Left lung (tissue), 14 donors: ENCODE measurements around the gene TLCD5. TPM values are rescaled to one million over a fixed set of nuclear protein-coding genes. Genes with fewer than 3 reads are reported as not detected.

ENCODE experiments used
- ATAC-seq: fragments of 200-7000 bp; cut with Tn5 transposase; one replicate; pipeline ENCODE4 v1.9.1; 2020; ENCODE audit warnings: moderate library complexity
- DNase-seq, 4 donors: peaks; one replicate each; pipeline ENCODE4 v3.0.0-alpha.2; 2013 to 2020
- H3K27ac ChIP-seq, 2 donors: fragments of 200-600 bp; sonication (generic) in 1 of 2; one replicate each; pipeline versions ENCODE4 v1.5.0 to v1.8.0; 2020 to 2021
- H3K27me3 ChIP-seq, 2 donors: fragments of 200-600 bp; sonication (generic) in 1 of 2; one replicate each; pipeline versions ENCODE4 v1.5.0 to v1.8.0; 2020 to 2021
- H3K36me3 ChIP-seq, 2 donors: fragments of 200-600 bp; sonication (generic) in 1 of 2; one replicate each; pipeline versions ENCODE4 v1.5.0 to v1.8.0; 2020 to 2021
- H3K4me1 ChIP-seq, 2 donors: fragments of 200-600 bp; one replicate each; pipeline ENCODE4 v1.8.0; 2021
- H3K4me3 ChIP-seq, 2 donors: fragments of 200-600 bp; sonication (generic) in 1 of 2; one replicate each; pipeline versions ENCODE4 v1.5.0 to v1.8.0; 2020 to 2021; ENCODE audit warnings: mild to moderate bottlenecking in 1 of 2
- H3K9me3 ChIP-seq, 2 donors: fragments of 200-600 bp; sonication (generic) in 1 of 2; one replicate each; pipeline versions ENCODE4 v1.5.0 to v1.8.0; 2020 to 2021
- intact Hi-C, 2 donors: fragments of 100-400 bp; cut with DNase I; formaldehyde crosslinking; loops; one replicate each; pipeline versions ENCODE4 v1.11.2 to v1.14.2; 2022
- long read RNA-seq, 12 donors: library from polyadenylated mRNA in 2 of 12; unstranded in 2 of 12; transcript quantifications; one replicate each; pipeline ENCODE4 v2.0.0 and lab custom pipeline, GENCODE V29; 2019 to 2026
- polyA plus RNA-seq, 6 donors: library from polyadenylated mRNA; unstranded; fragments of 120-200 nt; gene quantifications; one replicate each; pipeline ENCODE4 v1.2.1, GENCODE V29; 2013; ENCODE audit not compliant: insufficient read length in 6 of 6
- total RNA-seq, 2 donors: library from RNA; stranded (reverse); fragmentation: NEBNext Ultra II Directional; extraction: Animal tissue kit (Norgen Biotek cat#: 25700); gene quantifications; one replicate each; pipeline ENCODE4 v1.2.1, GENCODE V29; 2021
- TF ChIP-seq, protein P1 (sequence below), 2 donors: fragments of 200-600 bp; sonication (generic) in 1 of 2; IDR thresholded peaks; one replicate each; pipeline versions ENCODE4 v1.5.0 to v1.8.0; 2021; ENCODE audit warnings: antibody characterized with exemption in 2 of 2
- donor health status: DM: no; HTN: yes; CAD: no.
- donor health status: DM: no; HTN: no; CAD: no.

The TLCD5 gene
- total RNA-seq (1 to 10 TPM; 5.2 to 6.9 TPM), polyA plus RNA-seq (10 to 100 TPM; 16.3 to 19.0 (median 17.6) TPM)
- long read RNA-seq, donor 1, full-length matches to known transcripts = 9 of 9 reads
- long read RNA-seq, donor 1, partial matches to known transcripts = 0 of 9 reads
- long read RNA-seq, donor 1, other reads (novel, unspliced or antisense) = 0 of 9 reads
- long read RNA-seq, donor 2, full-length matches to known transcripts = 3 of 3 reads
- long read RNA-seq, donor 2, partial matches to known transcripts = 0 of 3 reads
- long read RNA-seq, donor 2, other reads (novel, unspliced or antisense) = 0 of 3 reads
- long read RNA-seq, donor 3 = 0 reads
- long read RNA-seq, donor 4, full-length matches to known transcripts = 6 of 12 reads
- long read RNA-seq, donor 4, partial matches to known transcripts = 0 of 12 reads
- long read RNA-seq, donor 4, other reads (novel, unspliced or antisense) = 6 of 12 reads
- long read RNA-seq, donor 5, full-length matches to known transcripts = 7 of 7 reads
- long read RNA-seq, donor 5, partial matches to known transcripts = 0 of 7 reads
- long read RNA-seq, donor 5, other reads (novel, unspliced or antisense) = 0 of 7 reads
- long read RNA-seq, donor 6, full-length matches to known transcripts = 11 of 11 reads
- long read RNA-seq, donor 6, partial matches to known transcripts = 0 of 11 reads
- long read RNA-seq, donor 6, other reads (novel, unspliced or antisense) = 0 of 11 reads
- long read RNA-seq, donor 7, full-length matches to known transcripts = 4 of 4 reads
- long read RNA-seq, donor 7, partial matches to known transcripts = 0 of 4 reads
- long read RNA-seq, donor 7, other reads (novel, unspliced or antisense) = 0 of 4 reads
- long read RNA-seq, donor 8, partial matches to known transcripts = 0 of 2 reads
- long read RNA-seq, donor 8, other reads (novel, unspliced or antisense) = 0 of 2 reads
- long read RNA-seq, donor 9 = 0 reads
- long read RNA-seq, donor 10, full-length matches to known transcripts = 5 of 6 reads
- long read RNA-seq, donor 10, partial matches to known transcripts = 0 of 6 reads
- long read RNA-seq, donor 10, other reads (novel, unspliced or antisense) = 1 of 6 reads
- long read RNA-seq, donor 11, full-length matches to known transcripts = 4 of 4 reads
- long read RNA-seq, donor 11, partial matches to known transcripts = 0 of 4 reads
- long read RNA-seq, donor 11, other reads (novel, unspliced or antisense) = 0 of 4 reads
- long read RNA-seq, donor 12, full-length matches to known transcripts = 4 of 4 reads
- long read RNA-seq, donor 12, partial matches to known transcripts = 0 of 4 reads
- long read RNA-seq, donor 12, other reads (novel, unspliced or antisense) = 0 of 4 reads

GRCh38 chr11:120324932-120325810, at the start of gene TLCD5:
TSS of gene TLCD5 (plus strand) at chr11:120325299. CDS start at chr11:120327442, 2,143 bp downstream.
- H3K4me1 ChIP-seq = peaks cover 0 to 15% of the 10 kb centered on the region in 2 donors
- intact Hi-C loops = no loop called here
- H3K36me3 ChIP-seq = no peaks in the 10 kb centered on the region
- TF ChIP-seq, protein P1, sequence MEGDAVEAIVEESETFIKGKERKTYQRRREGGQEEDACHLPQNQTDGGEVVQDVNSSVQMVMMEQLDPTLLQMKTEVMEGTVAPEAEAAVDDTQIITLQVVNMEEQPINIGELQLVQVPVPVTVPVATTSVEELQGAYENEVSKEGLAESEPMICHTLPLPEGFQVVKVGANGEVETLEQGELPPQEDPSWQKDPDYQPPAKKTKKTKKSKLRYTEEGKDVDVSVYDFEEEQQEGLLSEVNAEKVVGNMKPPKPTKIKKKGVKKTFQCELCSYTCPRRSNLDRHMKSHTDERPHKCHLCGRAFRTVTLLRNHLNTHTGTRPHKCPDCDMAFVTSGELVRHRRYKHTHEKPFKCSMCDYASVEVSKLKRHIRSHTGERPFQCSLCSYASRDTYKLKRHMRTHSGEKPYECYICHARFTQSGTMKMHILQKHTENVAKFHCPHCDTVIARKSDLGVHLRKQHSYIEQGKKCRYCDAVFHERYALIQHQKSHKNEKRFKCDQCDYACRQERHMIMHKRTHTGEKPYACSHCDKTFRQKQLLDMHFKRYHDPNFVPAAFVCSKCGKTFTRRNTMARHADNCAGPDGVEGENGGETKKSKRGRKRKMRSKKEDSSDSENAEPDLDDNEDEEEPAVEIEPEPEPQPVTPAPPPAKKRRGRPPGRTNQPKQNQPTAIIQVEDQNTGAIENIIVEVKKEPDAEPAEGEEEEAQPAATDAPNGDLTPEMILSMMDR (IDR thresholded peaks at IDR 0.05) = no peak
- no peaks in the 10 kb centered on the region for H3K9me3 ChIP-seq
- peaks cover 0 to 68% of the 10 kb centered on the region in 2 donors for H3K27me3 ChIP-seq
- peak within 1 kb of the TSS; percentile 56 to 59 for H3K4me3 ChIP-seq
- ATAC-seq (peak; percentile 85), DNase-seq (peak; percentile 49 to 88 (median 68))
- H3K27ac ChIP-seq = peak within 1 kb of the TSS; percentile 82 to 85

DNA sequence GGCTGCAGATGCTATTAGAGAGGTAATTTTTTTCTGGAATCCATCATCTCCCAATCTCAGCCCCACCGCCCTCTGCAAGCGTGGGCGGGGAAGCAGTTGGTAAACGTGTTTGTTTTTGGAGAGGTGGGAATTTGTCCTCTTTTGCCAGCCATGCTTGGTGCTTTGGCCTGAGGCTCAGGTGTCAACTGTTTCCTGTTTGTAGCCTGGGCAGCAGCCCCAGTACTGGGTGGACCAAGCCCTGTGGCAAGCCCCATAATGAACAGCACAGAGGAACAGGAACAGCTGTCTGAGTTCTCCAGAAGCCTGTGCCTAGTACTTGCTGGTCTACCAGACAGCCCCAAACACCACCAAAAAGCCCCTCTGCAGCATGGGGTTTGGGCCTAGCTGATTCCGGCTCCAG, 45.6 kb upstream of the TLCD5 start:
- no peak for DNase-seq
- Histone ChIP-seq H3K9me3 (no peaks in the 10 kb centered on the region), H3K36me3 (no peaks in the 10 kb centered on the region), H3K4me1 (no peaks in the 10 kb centered on the region), H3K27ac (no peak overlapping the region), H3K27me3 (no peaks in the 10 kb centered on the region), H3K4me3 (no peak overlapping the region)
- no peak for ATAC-seq
- intact Hi-C loops = no loop called here
- TF ChIP-seq, protein P1 (IDR thresholded peaks at IDR 0.05) = no peak

- intact Hi-C loops = no loop called here
- no peaks in the 10 kb centered on the region for H3K4me1 ChIP-seq
- H3K27me3 ChIP-seq = no peaks in the 10 kb centered on the region
- H3K4me3 ChIP-seq = no peak overlapping the region
- H3K9me3 ChIP-seq = no peaks in the 10 kb centered on the region
- no peak for DNase-seq
- TF ChIP-seq, protein P1 (IDR thresholded peaks at IDR 0.05) = no peak
- no peaks in the 10 kb centered on the region for H3K36me3 ChIP-seq
- ATAC-seq = peak; percentile 38
- H3K27ac ChIP-seq = no peak overlapping the region
These were observed 44.5 kb upstream of the TLCD5 start for GRCh38 chr11:120280600-120281051.

DNA sequence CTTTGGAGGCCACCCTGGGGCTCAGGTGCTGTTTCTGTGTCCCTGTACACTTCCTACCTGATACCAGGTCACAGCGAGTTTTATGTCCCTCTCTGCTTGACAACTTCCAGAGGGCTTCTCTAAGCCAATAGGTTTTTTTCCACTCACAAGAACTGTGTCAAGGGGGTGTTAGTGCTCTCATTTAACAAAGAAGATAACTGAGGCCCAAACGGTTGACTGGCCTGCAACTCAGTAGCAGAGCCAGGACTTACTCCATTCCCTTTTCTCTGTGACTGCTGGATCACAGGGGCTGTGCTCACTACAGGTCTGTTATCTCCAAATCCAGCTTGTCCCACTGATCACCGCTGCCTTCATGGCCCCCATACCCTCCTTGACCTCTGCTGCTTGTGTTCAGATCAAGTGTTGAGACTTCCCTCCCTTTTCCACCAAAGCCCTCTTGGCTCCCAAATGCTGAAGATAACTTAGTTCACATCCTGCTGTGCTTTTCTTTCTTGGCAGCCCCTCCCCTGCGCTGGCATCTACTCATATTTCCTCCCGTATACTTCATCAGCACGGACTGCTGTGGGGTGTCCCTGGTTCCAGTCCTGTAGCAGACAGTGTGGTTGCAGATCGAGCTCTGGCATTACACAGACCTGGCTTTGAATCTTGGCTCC, 43.8 kb upstream of the TLCD5 start:
- H3K4me3 ChIP-seq = no peak overlapping the region
- H3K4me1 ChIP-seq = no peaks in the 10 kb centered on the region
- no peak overlapping the region for H3K27ac ChIP-seq
- H3K9me3 ChIP-seq = no peaks in the 10 kb centered on the region
- no peaks in the 10 kb centered on the region for H3K36me3 ChIP-seq
- intact Hi-C loops = no loop called here
- ATAC-seq = no peak
- peak in 1 of 4 donors; percentile 26 for DNase-seq
- H3K27me3 ChIP-seq = no peaks in the 10 kb centered on the region
- TF ChIP-seq, protein P1 (IDR thresholded peaks at IDR 0.05) = no peak
